HepG2 (cell line): ENCODE data around the gene PAK2. TPM values are rescaled to one million over a fixed set of nuclear protein-coding genes. Genes with fewer than 3 reads are reported as not detected.

Experiments
- ATAC-seq: fragments of 200-7000 bp; cut with Tn5 transposase; 3 replicates; pipeline ENCODE4 v1.9.1; 2020; ENCODE audit warnings: mild to moderate bottlenecking, moderate library complexity
- BruUV-seq: library from RNA; stranded (reverse); fragments of 400-500 nt; replicated peaks from 2 replicates; lab custom pipeline; 2021; lab: Mats Ljungman, UMichigan
- CTCF ChIA-PET: fragments of 300-600 bp; formaldehyde crosslinking; extraction: SDS; loops from one replicate; lab custom pipeline; 2021; ENCODE audit warnings: low total read pairs, inconsistent platforms, low intra/inter-chr PET ratio; lab: Yijun Ruan, JAX
- POLR2A ChIA-PET: fragments of 350-600 bp; sonication (Branson Sonifier 250); formaldehyde crosslinking; loops from one replicate; lab custom pipeline; 2020; ENCODE audit warnings: antibody characterized with exemption, inconsistent platforms; lab: Yijun Ruan, JAX
- DNase-seq: peaks from one replicate; pipeline ENCODE4 v3.0.0-alpha.2; 2015; ENCODE audit warnings: low spot score
- FAIRE-seq: peaks from 3 replicates; lab custom pipeline; 2011; peaks lifted over from hg19 to GRCh38; lab: Jason Lieb, UNC
- H2AFZ ChIP-seq: one replicate; pipeline ENCODE4 v1.6.1; 2011; ENCODE audit warnings: low read length, inconsistent platforms
- H3K27ac ChIP-seq: fragments of 300-600 bp; 3 replicates; pipeline ENCODE4 v1.8.0; 2011; ENCODE audit warnings: mixed run types, mild to moderate bottlenecking, mixed read lengths, low read length, inconsistent platforms; ENCODE audit not compliant: insufficient read depth; ENCODE audit errors: extremely low read length
- H3K27me3 ChIP-seq, 2 experiments: fragments of 200-600 bp in 1 of 2; 2 replicates in 1 of 2; 3 replicates in 1 of 2; pipeline versions ENCODE4 v1.6.0 to v1.8.0; 2011; ENCODE audit warnings: low read length in 2 of 2, mild to moderate bottlenecking in 2 of 2, moderate library complexity in 2 of 2, inconsistent platforms in 1 of 2; ENCODE audit not compliant: insufficient read depth in 2 of 2, control insufficient read depth in 1 of 2
- H3K36me3 ChIP-seq, 2 experiments: fragments of 200-600 bp in 1 of 2; replicated peaks in 1 of 2; 2 replicates in 1 of 2; 3 replicates in 1 of 2; pipeline versions ENCODE4 v1.5.1 to v1.8.0; 2011; ENCODE audit warnings: low read length in 2 of 2, inconsistent platforms in 1 of 2; ENCODE audit not compliant: insufficient read depth in 2 of 2, control insufficient read depth in 1 of 2
- H3K4me1 ChIP-seq: 2 replicates; pipeline ENCODE4 v1.5.1; 2012; ENCODE audit warnings: low read length, inconsistent platforms; ENCODE audit not compliant: insufficient read depth
- H3K4me2 ChIP-seq: 2 replicates; pipeline ENCODE4 v1.6.0; 2011; ENCODE audit warnings: low read depth, low read length, inconsistent platforms
- H3K4me3 ChIP-seq, 3 experiments: fragments of 200-600 bp in 1 of 3; sonication (generic), shearing (Covaris generic) in 1 of 3; replicated peaks in 1 of 3; 2 replicates each; pipeline ENCODE4 v1.5.1; 2011 to 2016; ENCODE audit warnings: low read length in 3 of 3, inconsistent platforms in 2 of 3, low read depth in 2 of 3, mild to moderate bottlenecking in 2 of 3, control low read depth in 1 of 3, mixed read lengths in 1 of 3; ENCODE audit not compliant: insufficient read depth in 1 of 3
- H3K79me2 ChIP-seq: one replicate; pipeline ENCODE4 v1.6.1; 2011; ENCODE audit warnings: low read length, inconsistent platforms; ENCODE audit not compliant: insufficient read depth
- H3K9ac ChIP-seq: 2 replicates; pipeline ENCODE4 v1.6.0; 2011; ENCODE audit warnings: mild to moderate bottlenecking, low read depth, low read length, inconsistent platforms; ENCODE audit not compliant: insufficient read depth
- H3K9me3 ChIP-seq: 2 replicates; pipeline ENCODE4 v1.5.1; 2012; ENCODE audit warnings: mild to moderate bottlenecking, low read length
- H4K20me1 ChIP-seq: 2 replicates; pipeline ENCODE4 v1.6.0; 2011; ENCODE audit warnings: inconsistent platforms, mild to moderate bottlenecking, low read length, moderate library complexity; ENCODE audit not compliant: insufficient read depth
- DR1 ChIP-seq: sonication (generic); formaldehyde crosslinking; IDR thresholded peaks from 2 replicates; pipeline ENCODE4 v1.8.0; 2021; ENCODE audit warnings: mild to moderate bottlenecking, missing genetic modification reagents, inconsistent platforms
- HIVEP1 ChIP-seq: sonication (generic); formaldehyde crosslinking; IDR thresholded peaks from 2 replicates; pipeline ENCODE4 v1.4.0; 2020; ENCODE audit warnings: mild to moderate bottlenecking, missing genetic modification reagents
- JUNB ChIP-seq: sonication (generic); formaldehyde crosslinking; IDR thresholded peaks from 2 replicates; pipeline ENCODE4 v1.8.0; 2022; ENCODE audit warnings: missing genetic modification reagents, mild to moderate bottlenecking, borderline replicate concordance
- NFKBIZ ChIP-seq: IDR thresholded peaks from 2 replicates; pipeline ENCODE4 v1.6.1; 2018; ENCODE audit warnings: missing genetic modification reagents, missing compliant biosample characterization
- SIN3B ChIP-seq: fragments of 150-350 bp; IDR thresholded peaks from 2 replicates; pipeline ENCODE4 v1.6.1; 2014; ENCODE audit warnings: low read length
- U2AF1 ChIP-seq: fragments of 200-400 bp; formaldehyde crosslinking; optimal IDR thresholded peaks from 2 replicates; pipeline ENCODE3; 2017; ENCODE audit warnings: mild to moderate bottlenecking, low read depth, low read length
- ZNF232 ChIP-seq: sonication (generic); formaldehyde crosslinking; IDR thresholded peaks from 2 replicates; pipeline ENCODE4 v1.4.0; 2020; ENCODE audit warnings: missing genetic modification reagents, borderline replicate concordance
- ZNF431 ChIP-seq: sonication (generic); formaldehyde crosslinking; IDR thresholded peaks from 2 replicates; pipeline ENCODE4 v1.9.0; 2022; ENCODE audit warnings: missing genetic modification reagents, low read depth, mild to moderate bottlenecking, borderline replicate concordance
- ZNF564 ChIP-seq: sonication (generic); formaldehyde crosslinking; IDR thresholded peaks from 2 replicates; pipeline ENCODE4 v1.8.1; 2023; ENCODE audit warnings: mild to moderate bottlenecking, missing genetic modification reagents
- ZNF660 ChIP-seq: sonication (generic); formaldehyde crosslinking; IDR thresholded peaks from 2 replicates; pipeline ENCODE4 v1.5.1; 2020; ENCODE audit warnings: mild to moderate bottlenecking, low read depth, missing genetic modification reagents, borderline replicate concordance
- ZNF790 ChIP-seq: sonication (generic); formaldehyde crosslinking; IDR thresholded peaks from 2 replicates; pipeline ENCODE4 v1.8.0; 2022; ENCODE audit warnings: missing genetic modification reagents, mild to moderate bottlenecking, borderline replicate concordance
- WGBS: methylation state at CpG from one replicate; pipeline ENCODE4 v1.1.6; 2017; ENCODE audit warnings: low lambda C conversion rate; 5-methylcytosine and 5-hydroxymethylcytosine counted together
- in situ Hi-C: cut with HindIII; loops from 2 replicates; pipeline ENCODE4 v1.10.0; 2017; ENCODE audit warnings: low pct_unique_long_range_greater_than_20kb; ENCODE audit not compliant: extremely low pct_ligation_motif_present
- intact Hi-C: fragments of 100-400 bp; cut with micrococcal nuclease; formaldehyde crosslinking; loops from one replicate; pipeline ENCODE4 v1.10.0; 2022; ENCODE audit not compliant: unreplicated experiment
- polyA plus RNA-seq, 8 experiments: library from polyadenylated mRNA; depleted of rRNA in 3 of 8; stranded (reverse) in 7 of 8; unstranded in 1 of 8; fragments of >200 nt; fragmentation: Illumina TruSeq in 4 of 8; extraction: Trizol in 4 of 8; gene quantifications; 2 replicates each; pipeline versions ENCODE4 v1.2.1 to v1.2.3, GENCODE V29; 2011 to 2016; ENCODE audit warnings: low read depth in 4 of 8, missing spikeins in 1 of 8, mixed read lengths in 1 of 8; ENCODE audit not compliant: insufficient read depth in 1 of 8
- total RNA-seq, 5 experiments: library from RNA; depleted of rRNA; stranded (reverse); fragments of >200 nt; fragmentation: Illumina TruSeq; extraction: Trizol; gene quantifications; 2 replicates each; pipeline ENCODE4 v1.2.3, GENCODE V29; 2016; ENCODE audit warnings: low read depth in 1 of 5
- TF ChIP-seq, protein P1 (sequence below): sonication (generic); formaldehyde crosslinking; IDR thresholded peaks from 2 replicates; pipeline ENCODE4 v1.8.1; 2023; ENCODE audit warnings: mild to moderate bottlenecking, inconsistent platforms, moderate library complexity, missing genetic modification reagents, borderline replicate concordance
- TF ChIP-seq, protein P2 (sequence below): sonication (generic); formaldehyde crosslinking; IDR thresholded peaks from 2 replicates; pipeline ENCODE4 v1.4.0; 2020; ENCODE audit warnings: missing genetic modification reagents
- TF ChIP-seq, protein P3 (sequence below): sonication (generic); formaldehyde crosslinking; IDR thresholded peaks from 2 replicates; pipeline ENCODE4 v1.5.0; 2020; ENCODE audit warnings: mild to moderate bottlenecking, missing genetic modification reagents, moderate library complexity
- TF ChIP-seq, protein P4 (sequence below): sonication (generic); formaldehyde crosslinking; IDR thresholded peaks from 2 replicates; pipeline ENCODE4 v1.5.1; 2020; ENCODE audit warnings: mild to moderate bottlenecking, missing genetic modification reagents, borderline replicate concordance

The PAK2 gene
- total and polyA plus RNA-seq, 2 of the 13 experiments (the other 11 are each of a cell fraction or from before 2014, with no cell fraction given) = 23.0 to 24.7 TPM

DNA sequence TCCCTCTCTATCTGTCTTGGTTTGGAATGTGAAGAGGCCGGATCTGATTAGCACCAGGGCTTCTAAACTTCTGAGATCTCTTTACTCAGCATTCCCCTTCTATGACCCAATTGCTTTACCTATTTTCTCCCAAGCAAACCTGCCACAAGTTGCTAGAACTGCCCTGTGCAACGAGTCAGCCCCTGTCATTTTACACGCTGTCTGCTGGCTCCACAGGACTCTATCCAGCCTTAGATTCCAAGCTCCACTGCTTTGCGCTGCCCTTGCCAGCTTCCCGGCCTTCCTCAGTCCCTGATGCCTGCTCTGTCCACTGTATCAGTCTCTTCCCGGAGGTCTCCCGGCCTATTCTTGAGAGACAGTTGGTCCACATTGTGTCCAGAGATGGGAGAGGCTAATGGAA is 39.9 kb upstream of the PAK2 start:
- no TSS peak for BruUV-seq
- peak; percentile 53; the same call in 2 of the 3 replicates for ATAC-seq
- no peak overlapping the region for H3K9ac ChIP-seq
- no peak overlapping the region for H3K27ac ChIP-seq
- WGBS = 34% methylated on average over 7 of the region's 7 CpGs
- peak overlapping the region; percentile 54 for H2AFZ ChIP-seq
- ChIA-PET CTCF (no interaction called here), POLR2A (no interaction called here)
- no peaks in the 10 kb centered on the region for H4K20me1 ChIP-seq
- TF ChIP-seq, protein P1, sequence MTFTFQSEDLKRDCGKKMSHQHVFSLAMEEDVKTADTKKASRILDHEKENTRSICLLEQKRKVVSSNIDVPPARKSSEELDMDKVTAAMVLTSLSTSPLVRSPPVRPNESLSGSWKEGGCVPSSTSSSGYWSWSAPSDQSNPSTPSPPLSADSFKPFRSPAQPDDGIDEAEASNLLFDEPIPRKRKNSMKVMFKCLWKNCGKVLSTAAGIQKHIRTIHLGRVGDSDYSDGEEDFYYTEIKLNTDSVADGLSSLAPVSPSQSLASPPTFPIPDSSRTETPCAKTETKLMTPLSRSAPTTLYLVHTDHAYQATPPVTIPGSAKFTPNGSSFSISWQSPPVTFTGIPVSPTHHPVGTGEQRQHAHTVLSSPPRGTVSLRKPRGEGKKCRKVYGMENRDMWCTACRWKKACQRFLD (CRISPR knock-in tag) = no peak
- no peak for TF ChIP-seq JUNB
- no peak for TF ChIP-seq U2AF1
- TF ChIP-seq ZNF790 = no peak
- TF ChIP-seq, protein P2, sequence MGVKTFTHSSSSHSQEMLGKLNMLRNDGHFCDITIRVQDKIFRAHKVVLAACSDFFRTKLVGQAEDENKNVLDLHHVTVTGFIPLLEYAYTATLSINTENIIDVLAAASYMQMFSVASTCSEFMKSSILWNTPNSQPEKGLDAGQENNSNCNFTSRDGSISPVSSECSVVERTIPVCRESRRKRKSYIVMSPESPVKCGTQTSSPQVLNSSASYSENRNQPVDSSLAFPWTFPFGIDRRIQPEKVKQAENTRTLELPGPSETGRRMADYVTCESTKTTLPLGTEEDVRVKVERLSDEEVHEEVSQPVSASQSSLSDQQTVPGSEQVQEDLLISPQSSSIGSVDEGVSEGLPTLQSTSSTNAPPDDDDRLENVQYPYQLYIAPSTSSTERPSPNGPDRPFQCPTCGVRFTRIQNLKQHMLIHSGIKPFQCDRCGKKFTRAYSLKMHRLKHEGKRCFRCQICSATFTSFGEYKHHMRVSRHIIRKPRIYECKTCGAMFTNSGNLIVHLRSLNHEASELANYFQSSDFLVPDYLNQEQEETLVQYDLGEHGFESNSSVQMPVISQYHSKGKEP (CRISPR knock-in tag) = no peak
- TF ChIP-seq NFKBIZ (CRISPR knock-in tag) = no peak
- no peak for TF ChIP-seq DR1 (CRISPR knock-in tag)
- TF ChIP-seq HIVEP1 (CRISPR knock-in tag) = no peak
- no peak for TF ChIP-seq SIN3B
- TF ChIP-seq ZNF660 (CRISPR knock-in tag) = no peak
- TF ChIP-seq ZNF431 (CRISPR knock-in tag) = no peak
- TF ChIP-seq, protein P3, sequence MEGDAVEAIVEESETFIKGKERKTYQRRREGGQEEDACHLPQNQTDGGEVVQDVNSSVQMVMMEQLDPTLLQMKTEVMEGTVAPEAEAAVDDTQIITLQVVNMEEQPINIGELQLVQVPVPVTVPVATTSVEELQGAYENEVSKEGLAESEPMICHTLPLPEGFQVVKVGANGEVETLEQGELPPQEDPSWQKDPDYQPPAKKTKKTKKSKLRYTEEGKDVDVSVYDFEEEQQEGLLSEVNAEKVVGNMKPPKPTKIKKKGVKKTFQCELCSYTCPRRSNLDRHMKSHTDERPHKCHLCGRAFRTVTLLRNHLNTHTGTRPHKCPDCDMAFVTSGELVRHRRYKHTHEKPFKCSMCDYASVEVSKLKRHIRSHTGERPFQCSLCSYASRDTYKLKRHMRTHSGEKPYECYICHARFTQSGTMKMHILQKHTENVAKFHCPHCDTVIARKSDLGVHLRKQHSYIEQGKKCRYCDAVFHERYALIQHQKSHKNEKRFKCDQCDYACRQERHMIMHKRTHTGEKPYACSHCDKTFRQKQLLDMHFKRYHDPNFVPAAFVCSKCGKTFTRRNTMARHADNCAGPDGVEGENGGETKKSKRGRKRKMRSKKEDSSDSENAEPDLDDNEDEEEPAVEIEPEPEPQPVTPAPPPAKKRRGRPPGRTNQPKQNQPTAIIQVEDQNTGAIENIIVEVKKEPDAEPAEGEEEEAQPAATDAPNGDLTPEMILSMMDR (CRISPR knock-in tag) = no peak
- no peak for TF ChIP-seq ZNF232 (CRISPR knock-in tag)
- TF ChIP-seq, protein P4, sequence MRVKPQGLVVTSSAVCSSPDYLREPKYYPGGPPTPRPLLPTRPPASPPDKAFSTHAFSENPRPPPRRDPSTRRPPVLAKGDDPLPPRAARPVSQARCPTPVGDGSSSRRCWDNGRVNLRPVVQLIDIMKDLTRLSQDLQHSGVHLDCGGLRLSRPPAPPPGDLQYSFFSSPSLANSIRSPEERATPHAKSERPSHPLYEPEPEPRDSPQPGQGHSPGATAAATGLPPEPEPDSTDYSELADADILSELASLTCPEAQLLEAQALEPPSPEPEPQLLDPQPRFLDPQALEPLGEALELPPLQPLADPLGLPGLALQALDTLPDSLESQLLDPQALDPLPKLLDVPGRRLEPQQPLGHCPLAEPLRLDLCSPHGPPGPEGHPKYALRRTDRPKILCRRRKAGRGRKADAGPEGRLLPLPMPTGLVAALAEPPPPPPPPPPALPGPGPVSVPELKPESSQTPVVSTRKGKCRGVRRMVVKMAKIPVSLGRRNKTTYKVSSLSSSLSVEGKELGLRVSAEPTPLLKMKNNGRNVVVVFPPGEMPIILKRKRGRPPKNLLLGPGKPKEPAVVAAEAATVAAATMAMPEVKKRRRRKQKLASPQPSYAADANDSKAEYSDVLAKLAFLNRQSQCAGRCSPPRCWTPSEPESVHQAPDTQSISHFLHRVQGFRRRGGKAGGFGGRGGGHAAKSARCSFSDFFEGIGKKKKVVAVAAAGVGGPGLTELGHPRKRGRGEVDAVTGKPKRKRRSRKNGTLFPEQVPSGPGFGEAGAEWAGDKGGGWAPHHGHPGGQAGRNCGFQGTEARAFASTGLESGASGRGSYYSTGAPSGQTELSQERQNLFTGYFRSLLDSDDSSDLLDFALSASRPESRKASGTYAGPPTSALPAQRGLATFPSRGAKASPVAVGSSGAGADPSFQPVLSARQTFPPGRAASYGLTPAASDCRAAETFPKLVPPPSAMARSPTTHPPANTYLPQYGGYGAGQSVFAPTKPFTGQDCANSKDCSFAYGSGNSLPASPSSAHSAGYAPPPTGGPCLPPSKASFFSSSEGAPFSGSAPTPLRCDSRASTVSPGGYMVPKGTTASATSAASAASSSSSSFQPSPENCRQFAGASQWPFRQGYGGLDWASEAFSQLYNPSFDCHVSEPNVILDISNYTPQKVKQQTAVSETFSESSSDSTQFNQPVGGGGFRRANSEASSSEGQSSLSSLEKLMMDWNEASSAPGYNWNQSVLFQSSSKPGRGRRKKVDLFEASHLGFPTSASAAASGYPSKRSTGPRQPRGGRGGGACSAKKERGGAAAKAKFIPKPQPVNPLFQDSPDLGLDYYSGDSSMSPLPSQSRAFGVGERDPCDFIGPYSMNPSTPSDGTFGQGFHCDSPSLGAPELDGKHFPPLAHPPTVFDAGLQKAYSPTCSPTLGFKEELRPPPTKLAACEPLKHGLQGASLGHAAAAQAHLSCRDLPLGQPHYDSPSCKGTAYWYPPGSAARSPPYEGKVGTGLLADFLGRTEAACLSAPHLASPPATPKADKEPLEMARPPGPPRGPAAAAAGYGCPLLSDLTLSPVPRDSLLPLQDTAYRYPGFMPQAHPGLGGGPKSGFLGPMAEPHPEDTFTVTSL (CRISPR knock-in tag) = no peak
- no peak for TF ChIP-seq ZNF564
- intact Hi-C loops (no loop called here), in situ Hi-C loops (no loop called here)
- H3K4me2 ChIP-seq = peak overlapping the region; percentile 23; the same call in 1 of the 2 replicates
- H3K9me3 ChIP-seq = no peaks in the 10 kb centered on the region
- H3K79me2 ChIP-seq = no peaks in the 10 kb centered on the region
- no peak for FAIRE-seq
- DNase-seq = no peak
- H3K27me3 ChIP-seq = no peaks in the 10 kb centered on the region; a peak in 1 of 5 replicates
- H3K36me3 ChIP-seq = no peaks in the 10 kb centered on the region
- no peak overlapping the region for H3K4me3 ChIP-seq
- H3K4me1 ChIP-seq = no peaks in the 10 kb centered on the region
